Right lobe of liver (tissue), 6 donors: ENCODE data around the gene SRRM5. TPM values are rescaled to one million over a fixed set of nuclear protein-coding genes. Genes with fewer than 3 reads are reported as not detected.
A peak's percentile ranks its signal among the peaks of the same experiment; 100 is the strongest.

Source experiments
- ATAC-seq, 4 donors: fragments of 200-7000 bp; cut with Tn5 transposase; one replicate each; pipeline ENCODE4 v1.9.1; 2020; ENCODE audit warnings: mild to moderate bottlenecking in 4 of 4, moderate library complexity in 4 of 4
- DNase-seq, 3 donors: peaks; one replicate each; pipeline ENCODE4 v3.0.0-alpha.2; 2020
- H3K27ac ChIP-seq, 3 donors: fragments of 200-600 bp; one replicate each; pipeline ENCODE4 v1.8.0; 2022
- H3K27me3 ChIP-seq, 2 donors: fragments of 200-600 bp; one replicate each; pipeline ENCODE4 v1.8.0; 2022
- H3K36me3 ChIP-seq, 4 donors: fragments of 200-600 bp; sonication (generic) in 1 of 4; one replicate each; pipeline versions ENCODE4 v1.5.1 to v1.8.0; 2017 to 2022; ENCODE audit warnings: control low read depth in 1 of 4
- H3K4me1 ChIP-seq, 4 donors: fragments of 200-600 bp; sonication (generic) in 1 of 4; one replicate each; pipeline versions ENCODE4 v1.5.1 to v1.8.0; 2017 to 2022; ENCODE audit warnings: control low read depth in 1 of 4
- H3K4me3 ChIP-seq, 3 donors: fragments of 200-600 bp; one replicate each; pipeline ENCODE4 v1.8.0; 2022
- H3K9me3 ChIP-seq, 4 donors: fragments of 200-600 bp; sonication (generic) in 1 of 4; one replicate each; pipeline versions ENCODE4 v1.5.1 to v1.8.0; 2017 to 2022; ENCODE audit warnings: control low read depth in 1 of 4
- CTCF ChIP-seq, 4 donors: fragments of 200-600 bp in 3 of 4; fragments of 450-650 bp in 1 of 4; IDR thresholded peaks; one replicate each; pipeline versions ENCODE4 v1.5.1 to v1.8.0; 2016 to 2022; ENCODE audit warnings: antibody characterized with exemption in 4 of 4, mild to moderate bottlenecking in 2 of 4
- POLR2A ChIP-seq: fragments of 450-650 bp; IDR thresholded peaks from one replicate; pipeline ENCODE4 v1.6.1; 2017; ENCODE audit warnings: antibody characterized with exemption, mild to moderate bottlenecking
- WGBS: methylation state at CpG from one replicate; pipeline ENCODE4 v1.1.6; 2018; ENCODE audit warnings: low coverage, low lambda C conversion rate; ENCODE audit not compliant: insufficient coverage; ENCODE audit errors: missing lambda C conversion rate; 5-methylcytosine and 5-hydroxymethylcytosine counted together
- intact Hi-C, 2 donors: fragments of 100-400 bp; cut with DNase I; formaldehyde crosslinking; loops; one replicate each; pipeline versions ENCODE4 v1.11.2 to v1.14.1; 2022
- total RNA-seq, 6 experiments: library from RNA; depleted of rRNA in 2 of 6; stranded (reverse); fragments of >200 nt in 2 of 6; fragmentation: NEBNext Ultra II Directional in 3 of 6; extraction: Animal tissue kit (Norgen Biotek cat#: 25700) in 3 of 6; gene quantifications; one replicate each; pipeline versions ENCODE4 v1.1.0 to v1.2.4, GENCODE V29; 2016 to 2023
- donor health status: DM: no; HTN: yes; CAD: no.
- donor health status: DM: no; HTN: no; CAD: no.
- donor health status: DM: no; HTN: no; CAD: no.
- donor health status: DM: no; HTN: yes; CAD: no.
- donor health status: DM: no; HTN: yes; CAD: no.

SRRM5 gene
- total RNA-seq, 6 experiments from 2014 or later: 0.09 to 0.37 (median 0.18) TPM; not detected in 1

GRCh38 chr19:43640424-43640757 is 28.5 kb downstream of the SRRM5 start:
- Histone ChIP-seq H3K36me3 (no peaks in the 10 kb centered on the region), H3K27ac (no peak overlapping the region), H3K4me3 (peak overlapping the region in 2 of 3 donors; percentile 44 to 48), H3K4me1 (no peaks in the 10 kb centered on the region), H3K9me3 (no peaks in the 10 kb centered on the region), H3K27me3 (no peaks in the 10 kb centered on the region)
- no CpG with 5 or more reads among the region's 9 CpGs for WGBS
- no peak for TF ChIP-seq CTCF (IDR thresholded peaks at IDR 0.05)
- no peak for TF ChIP-seq POLR2A
- DNase-seq (no peak), ATAC-seq (no peak)
- intact Hi-C loops: loop anchor here in 1 of 2 donors (10.0 kb wide), 1 partner anchor 196 kb away; no protein-coding TSS in a partner anchor

- WGBS: 61% methylated on average over 2 of the region's 2 CpGs
- Histone ChIP-seq H3K27me3 (no peaks in the 10 kb centered on the region), H3K36me3 (no peaks in the 10 kb centered on the region), H3K4me3 (no peak overlapping the region), H3K4me1 (no peaks in the 10 kb centered on the region), H3K9me3 (no peaks in the 10 kb centered on the region), H3K27ac (no peak overlapping the region)
- no peak for TF ChIP-seq POLR2A
- no peak for TF ChIP-seq CTCF (IDR thresholded peaks at IDR 0.05)
- DNase-seq: no peak
- ATAC-seq: no peak
- intact Hi-C loops: loop anchor here in 1 of 2 donors (10.0 kb wide), 1 partner anchor 197 kb away; no protein-coding TSS in a partner anchor
Observed at GRCh38 chr19:43641333-43641732, 29.4 kb downstream of the SRRM5 start.

GRCh38 chr19:43642531-43642930 is 30.6 kb downstream of the SRRM5 start:
- no peak for TF ChIP-seq CTCF (IDR thresholded peaks at IDR 0.05)
- TF ChIP-seq POLR2A: no peak
- no peaks in the 10 kb centered on the region for H3K27me3 ChIP-seq
- 65% methylated on average over 4 of the region's 4 CpGs for WGBS
- no peaks in the 10 kb centered on the region for H3K36me3 ChIP-seq
- DNase-seq: no peak
- H3K4me1 ChIP-seq: no peaks in the 10 kb centered on the region
- H3K4me3 ChIP-seq: no peak overlapping the region
- intact Hi-C loops: loop anchor here in 1 of 2 donors (10.0 kb wide), 1 partner anchor 198 kb away; no protein-coding TSS in a partner anchor
- H3K27ac ChIP-seq: no peak overlapping the region
- H3K9me3 ChIP-seq: no peaks in the 10 kb centered on the region
- ATAC-seq: no peak

GRCh38 chr19:43643326-43643725 is 31.4 kb downstream of the SRRM5 start:
- no peaks in the 10 kb centered on the region for H3K4me1 ChIP-seq
- no peaks in the 10 kb centered on the region for H3K36me3 ChIP-seq
- no peak for TF ChIP-seq CTCF (IDR thresholded peaks at IDR 0.05)
- no peak for TF ChIP-seq POLR2A
- WGBS: 66% methylated on average over 3 of the region's 3 CpGs
- no peak overlapping the region for H3K4me3 ChIP-seq
- DNase-seq (no peak), ATAC-seq (no peak)
- no peaks in the 10 kb centered on the region for H3K9me3 ChIP-seq
- intact Hi-C loops: loop anchor here in 1 of 2 donors (10.0 kb wide), 1 partner anchor 199 kb away; no protein-coding TSS in a partner anchor
- H3K27me3 ChIP-seq: no peaks in the 10 kb centered on the region
- no peak overlapping the region for H3K27ac ChIP-seq

- no peak for TF ChIP-seq CTCF (IDR thresholded peaks at IDR 0.05)
- TF ChIP-seq POLR2A: no peak
- H3K4me3 ChIP-seq: no peak overlapping the region
- H3K27ac ChIP-seq: no peak overlapping the region
- ATAC-seq (no peak), DNase-seq (no peak)
- H3K27me3 ChIP-seq: no peaks in the 10 kb centered on the region
- no peaks in the 10 kb centered on the region for H3K9me3 ChIP-seq
- no peaks in the 10 kb centered on the region for H3K4me1 ChIP-seq
- intact Hi-C loops: loop anchor here in 1 of 2 donors (10.0 kb wide), 1 partner anchor 199 kb away; no protein-coding TSS in a partner anchor
- no peaks in the 10 kb centered on the region for H3K36me3 ChIP-seq
- 76% methylated on average over 13 of the region's 13 CpGs for WGBS
Observed at GRCh38 chr19:43644181-43644580, 32.3 kb downstream of the SRRM5 start.
